ENCODE measurements around the gene ZBTB7C.

GRCh38 chr18:48395646-48396045, 13.5 kb downstream of the ZBTB7C start:
- TF ChIP-seq CTCF (IDR thresholded peaks at IDR 0.05) (no peak), EZH2 (IDR thresholded peaks at IDR 0.05) (no peak)
